IPS DF 6.9 (cell line): ENCODE measurements around the gene MED15.
"Not testable (repeated sequence)": the region's sequence is repeated elsewhere in the genome, so short reads cannot be mapped to it uniquely, and the experiment has no call there.

ENCODE experiments used
- DNase-seq: peaks from one replicate; pipeline ENCODE4 v3.0.0-alpha.2; 2013; ENCODE audit warnings: low read depth, low spot score
- H3K27ac ChIP-seq: one replicate; pipeline ENCODE4 v1.5.1; 2013; ENCODE audit warnings: low read length, control low read depth
- H3K27me3 ChIP-seq: 2 replicates; pipeline ENCODE4 v1.6.1; 2013; ENCODE audit warnings: mild to moderate bottlenecking, low read length; ENCODE audit not compliant: control insufficient read depth, insufficient read depth
- H3K36me3 ChIP-seq: 2 replicates; pipeline ENCODE4 v1.6.1; 2013; ENCODE audit warnings: low read length; ENCODE audit not compliant: control insufficient read depth, insufficient read depth
- H3K4me1 ChIP-seq: 2 replicates; pipeline ENCODE4 v1.6.1; 2013; ENCODE audit warnings: low read length; ENCODE audit not compliant: control insufficient read depth, insufficient read depth
- H3K4me3 ChIP-seq: 2 replicates; pipeline ENCODE4 v1.5.1; 2013; ENCODE audit warnings: mild to moderate bottlenecking, low read length
- H3K9me3 ChIP-seq: 2 replicates; pipeline ENCODE4 v1.6.1; 2013; ENCODE audit warnings: low read length, inconsistent platforms; ENCODE audit not compliant: control insufficient read depth, insufficient read depth
- WGBS: extraction: QIAGEN DNeasy Blood & Tissue Kit; methylation state at CpG from one replicate; pipeline ENCODE4 v1.1.7; 2013; ENCODE audit warnings: mixed read lengths, missing lambda C conversion rate; ENCODE audit not compliant: insufficient read length, insufficient coverage; 5-methylcytosine and 5-hydroxymethylcytosine counted together

MED15 gene

DNA sequence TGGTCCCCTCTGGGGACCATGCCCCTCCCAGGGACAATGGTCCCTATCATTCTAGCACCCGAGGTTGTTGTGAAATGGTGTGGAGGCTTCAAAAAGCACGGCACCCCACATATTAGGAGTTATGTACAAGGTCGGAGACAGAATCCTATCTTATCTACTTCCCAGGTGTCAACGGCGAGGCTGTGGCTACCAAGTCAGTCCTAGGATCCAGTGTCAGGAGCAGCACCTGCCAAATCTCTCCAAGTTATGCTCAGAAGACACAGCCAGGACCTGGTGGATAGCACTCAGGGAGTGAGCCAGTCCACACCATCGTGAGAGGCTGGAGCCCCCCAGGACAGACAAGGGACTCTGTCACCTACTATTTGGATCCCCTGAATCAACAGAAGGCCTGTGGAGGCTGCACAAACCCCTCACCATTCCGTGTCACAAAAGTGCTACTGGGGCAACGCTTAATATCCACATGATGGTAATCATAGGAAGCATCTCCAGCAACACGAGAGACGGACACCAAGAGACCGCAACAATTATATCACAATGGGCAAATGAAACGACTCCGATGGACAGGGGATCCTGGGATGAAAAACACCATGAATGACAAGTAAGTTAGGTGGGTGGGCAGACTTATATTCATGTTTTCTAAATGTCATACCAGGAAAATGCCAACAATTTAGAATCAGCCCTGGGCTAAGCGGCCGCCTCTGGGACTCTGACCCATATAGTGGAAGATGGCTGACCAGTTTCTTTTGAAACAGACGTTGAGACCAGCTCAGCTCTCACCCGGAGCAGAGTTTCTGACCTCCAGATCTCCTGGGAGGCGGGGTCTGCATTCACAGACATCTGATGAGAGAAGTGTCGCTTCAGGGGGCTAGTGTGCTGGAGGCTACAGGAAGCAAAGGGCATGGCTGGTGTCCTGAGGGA is 108.4 kb downstream of the MED15 start:
- Histone ChIP-seq H3K4me3 (no peak overlapping the region), H3K36me3 (no peaks in the 10 kb centered on the region), H3K27me3 (no peaks in the 10 kb centered on the region), H3K9me3 (no peaks in the 10 kb centered on the region), H3K27ac (no peak overlapping the region), H3K4me1 (no peaks in the 10 kb centered on the region)
- WGBS = no CpG with 5 or more reads among the region's 19 CpGs
- DNase-seq = no peak

DNA sequence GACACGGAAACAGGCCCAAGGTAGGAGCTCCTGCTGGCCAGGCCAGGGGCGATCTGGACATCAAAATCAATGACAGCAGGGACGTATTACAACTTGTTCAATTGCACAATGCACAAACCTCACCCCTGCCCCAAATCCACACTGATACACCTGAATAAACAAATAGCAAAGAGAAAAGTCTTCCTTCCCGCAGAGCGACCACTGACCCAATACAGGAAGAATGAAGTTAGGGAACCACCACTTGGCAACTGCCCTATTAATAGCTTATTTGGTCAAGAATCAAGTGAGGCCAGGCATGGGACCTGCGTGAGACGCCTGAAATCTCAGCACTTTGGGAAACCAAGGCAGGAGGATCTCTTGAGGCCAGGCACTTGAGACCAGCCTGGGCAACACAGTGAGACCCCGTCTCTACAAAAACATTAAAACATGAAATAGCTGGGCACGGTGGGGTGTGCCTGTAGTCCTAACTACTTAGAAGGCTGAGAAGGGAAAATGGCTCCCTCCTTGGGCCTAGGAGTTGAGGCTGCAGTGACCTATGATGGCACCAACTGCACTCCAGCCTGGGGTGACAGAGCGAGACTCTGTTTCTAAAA is 109.1 kb downstream of the MED15 start:
- no peak for DNase-seq
- Histone ChIP-seq H3K4me1 (no peaks in the 10 kb centered on the region), H3K27me3 (no peaks in the 10 kb centered on the region), H3K27ac (no peak overlapping the region), H3K36me3 (no peaks in the 10 kb centered on the region), H3K9me3 (no peaks in the 10 kb centered on the region), H3K4me3 (no peak overlapping the region)
- WGBS = no CpG with 5 or more reads among the region's 10 CpGs

DNA sequence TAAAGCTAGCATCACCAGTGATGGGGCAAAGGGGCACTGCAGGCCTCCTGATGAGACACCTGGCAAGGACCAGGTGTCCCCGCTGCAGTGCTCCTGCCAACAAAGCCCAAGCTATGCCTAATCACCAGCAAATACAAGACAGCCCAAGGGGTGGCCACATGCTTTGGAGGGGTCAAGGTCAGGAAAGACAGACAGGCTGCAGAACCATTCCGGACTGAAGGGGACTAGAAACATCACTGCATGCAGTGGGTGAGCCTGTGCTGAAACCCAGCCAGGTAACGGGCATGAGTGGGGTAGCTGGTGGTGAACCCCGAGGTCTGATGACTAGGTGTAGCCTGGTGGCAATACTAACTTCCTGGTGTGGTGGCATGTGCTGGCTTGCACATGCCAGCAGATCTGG is 111.1 kb downstream of the MED15 start:
- Histone ChIP-seq H3K36me3 (no peaks in the 10 kb centered on the region), H3K4me1 (no peaks in the 10 kb centered on the region), H3K9me3 (no peaks in the 10 kb centered on the region), H3K4me3 (no peak overlapping the region), H3K27me3 (no peaks in the 10 kb centered on the region), H3K27ac (no peak overlapping the region)
- WGBS = no CpG with 5 or more reads among the region's 4 CpGs
- no peak for DNase-seq

DNA sequence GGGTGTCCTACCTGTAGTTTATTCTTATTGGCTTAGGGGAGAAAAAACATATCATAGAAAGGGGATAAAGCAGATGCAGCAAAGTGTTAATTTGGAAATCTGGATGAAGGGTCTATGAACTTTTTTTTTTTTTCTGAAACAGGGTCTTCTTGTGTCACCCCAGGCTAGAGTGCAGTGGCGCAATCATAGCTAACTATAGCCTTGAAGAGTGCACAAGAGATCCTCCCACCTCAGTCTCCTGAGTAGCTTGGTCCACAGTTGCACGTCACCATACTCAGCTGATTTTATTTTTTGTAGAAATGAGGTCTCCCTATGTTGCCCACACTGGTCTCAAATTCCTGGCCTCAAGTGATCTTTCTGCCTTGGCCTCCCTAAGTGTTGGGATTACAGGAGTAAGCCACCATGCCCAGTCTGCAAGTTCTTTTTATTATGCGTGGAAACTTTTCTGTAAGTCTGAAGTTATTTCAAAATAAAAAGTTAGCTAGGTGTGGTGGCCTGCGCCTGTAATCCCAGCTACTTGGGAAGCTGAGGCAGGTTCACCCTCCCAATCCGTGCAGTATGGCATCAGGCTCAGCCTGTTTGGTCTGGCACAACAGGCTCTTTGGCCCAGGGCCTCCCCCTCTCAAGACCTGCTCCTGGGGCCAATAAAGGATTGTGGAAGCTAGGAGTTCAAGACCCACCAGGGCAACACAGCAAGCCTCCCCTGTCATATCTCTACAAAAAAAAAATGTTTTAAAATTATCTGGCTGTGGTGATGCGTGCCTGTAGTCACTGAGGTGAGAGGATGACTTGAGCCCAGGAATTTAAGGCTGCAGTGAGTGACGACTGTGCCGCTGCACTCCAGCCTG is 111.9 kb downstream of the MED15 start:
- no peak overlapping the region for H3K27ac ChIP-seq
- no CpG with 5 or more reads among the region's 8 CpGs for WGBS
- no peaks in the 10 kb centered on the region for H3K9me3 ChIP-seq
- no peaks in the 10 kb centered on the region for H3K4me1 ChIP-seq
- DNase-seq = no peak
- H3K36me3 ChIP-seq = no peaks in the 10 kb centered on the region
- H3K4me3 ChIP-seq = no peak overlapping the region
- no peaks in the 10 kb centered on the region for H3K27me3 ChIP-seq

DNA sequence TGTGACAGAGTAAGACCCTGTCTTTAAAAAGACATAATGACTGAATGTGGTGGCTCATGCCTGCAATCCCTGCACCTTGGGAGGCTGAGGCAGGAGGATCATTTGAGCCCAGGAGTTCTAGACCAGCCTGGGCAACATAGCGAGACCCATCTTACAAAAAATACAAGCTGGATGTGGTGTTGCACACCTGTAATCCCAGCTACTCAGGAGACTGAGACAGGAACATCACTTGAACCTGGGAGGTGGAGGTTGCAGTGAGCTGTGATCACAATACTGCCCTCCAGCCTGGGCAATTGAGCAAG is 112.4 kb downstream of the MED15 start:
- not testable (repeated sequence) for H3K9me3 ChIP-seq, H3K36me3 ChIP-seq, DNase-seq, H3K4me3 ChIP-seq, H3K4me1 ChIP-seq, H3K27ac ChIP-seq, H3K27me3 ChIP-seq
- WGBS = no CpG with 5 or more reads among the region's 1 CpG

DNA sequence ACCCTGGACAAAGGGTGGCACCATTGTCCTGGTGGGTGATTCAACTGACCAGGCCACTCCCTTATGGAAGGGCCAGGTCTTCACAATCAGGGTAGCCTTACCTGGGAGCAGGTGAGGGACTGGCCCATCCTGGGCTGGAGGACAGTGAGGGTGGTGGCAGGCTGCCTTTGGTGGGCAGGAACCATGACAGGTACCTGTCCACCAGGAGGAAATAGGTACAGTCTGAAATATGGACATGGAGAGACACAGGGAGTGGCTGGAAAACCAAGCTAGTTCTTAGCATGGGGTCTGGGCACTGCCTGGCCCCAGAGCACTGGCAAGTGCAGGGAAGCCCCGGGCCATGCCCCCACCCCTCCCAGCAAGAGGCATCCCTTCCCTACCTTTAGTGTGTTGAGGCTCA is 113.8 kb downstream of the MED15 start:
- Histone ChIP-seq H3K36me3 (no peaks in the 10 kb centered on the region), H3K9me3 (no peaks in the 10 kb centered on the region), H3K27me3 (no peaks in the 10 kb centered on the region), H3K27ac (no peak overlapping the region), H3K4me1 (no peaks in the 10 kb centered on the region), H3K4me3 (no peak overlapping the region)
- no CpG with 5 or more reads among the region's 1 CpG for WGBS
- no peak for DNase-seq

DNA sequence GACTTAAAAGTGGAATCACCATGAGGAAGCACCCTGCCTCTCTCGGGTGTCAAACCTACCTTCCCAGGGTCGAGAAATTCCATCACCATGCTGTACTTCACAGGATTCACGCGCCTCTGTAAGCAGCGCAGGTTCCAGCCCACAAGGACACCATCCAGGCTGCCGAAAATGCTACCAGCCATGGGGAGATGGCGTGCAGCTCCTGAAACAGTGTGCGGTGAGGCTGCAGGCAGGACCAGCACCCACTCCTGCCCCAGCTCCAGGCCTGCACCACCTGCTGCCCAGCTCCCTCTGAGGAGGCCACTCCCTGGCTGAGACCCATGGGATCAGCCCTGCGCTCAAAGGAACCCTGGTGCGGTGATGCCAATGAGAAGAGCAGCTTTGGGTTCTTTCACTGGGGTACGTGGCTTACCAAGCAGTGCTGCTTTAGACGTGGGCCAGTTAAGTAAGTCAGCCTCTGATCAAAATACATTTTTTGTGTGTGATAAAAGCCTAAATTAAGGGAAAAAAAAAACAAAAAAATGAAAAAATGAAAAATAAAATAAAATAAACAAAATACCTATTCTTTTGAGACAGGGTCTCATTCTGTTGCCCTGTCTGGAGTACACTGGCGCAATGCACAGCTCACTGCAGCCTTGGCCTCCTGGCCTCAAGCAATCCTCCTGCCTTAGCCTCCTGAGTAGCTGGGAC is 115.4 kb downstream of the MED15 start:
- no peak overlapping the region for H3K27ac ChIP-seq
- no peak overlapping the region for H3K4me3 ChIP-seq
- WGBS = no CpG with 5 or more reads among the region's 13 CpGs
- DNase-seq = no peak
- no peaks in the 10 kb centered on the region for H3K9me3 ChIP-seq
- no peaks in the 10 kb centered on the region for H3K36me3 ChIP-seq
- no peaks in the 10 kb centered on the region for H3K27me3 ChIP-seq
- no peaks in the 10 kb centered on the region for H3K4me1 ChIP-seq

DNA sequence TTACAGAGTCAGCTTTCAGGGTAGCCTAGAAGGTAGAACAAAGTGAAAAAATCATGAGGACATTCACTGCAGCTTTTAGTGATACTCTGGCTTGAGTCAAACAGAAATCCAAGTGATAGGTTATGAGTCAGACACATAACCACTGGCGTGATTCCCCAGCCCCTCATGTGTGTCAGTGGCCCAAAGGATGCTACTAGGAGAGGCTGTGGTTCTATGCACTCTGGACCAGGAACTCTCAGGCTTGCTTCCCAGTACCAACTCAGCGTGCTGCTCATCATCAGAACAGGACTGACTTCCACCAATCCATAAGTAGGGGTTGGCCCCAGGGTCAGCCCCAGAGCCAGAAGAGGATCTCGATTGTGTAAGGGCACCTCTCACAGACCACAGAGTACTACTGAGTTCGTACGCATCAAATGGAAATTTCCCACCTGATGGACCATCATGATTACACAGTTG is 116.8 kb downstream of the MED15 start:
- no peak for DNase-seq
- Histone ChIP-seq H3K4me1 (no peaks in the 10 kb centered on the region), H3K27me3 (no peaks in the 10 kb centered on the region), H3K27ac (no peak overlapping the region), H3K9me3 (no peaks in the 10 kb centered on the region), H3K4me3 (no peak overlapping the region), H3K36me3 (no peaks in the 10 kb centered on the region)
- no CpG with 5 or more reads among the region's 5 CpGs for WGBS

DNA sequence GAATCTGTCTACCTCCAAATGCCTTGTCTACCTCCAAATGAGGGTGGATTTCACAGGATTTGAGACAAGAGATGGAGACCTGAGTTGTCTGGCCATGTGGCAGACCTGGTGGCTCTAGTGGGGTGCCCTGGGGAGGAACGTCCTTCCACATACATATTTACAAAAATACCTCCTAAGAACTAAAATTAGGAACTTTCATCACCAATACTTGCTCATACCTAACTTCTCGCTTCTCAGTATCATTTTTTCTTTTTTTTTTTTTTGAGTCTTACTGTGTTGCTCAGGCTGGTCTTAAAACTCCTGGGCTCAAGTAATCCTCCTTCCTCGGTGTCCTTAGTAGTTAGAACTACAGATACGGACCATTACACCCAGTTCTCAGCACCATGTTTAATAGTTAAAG is 117.9 kb downstream of the MED15 start:
- no CpG with 5 or more reads among the region's 4 CpGs for WGBS
- no peaks in the 10 kb centered on the region for H3K4me1 ChIP-seq
- no peak for DNase-seq

DNA sequence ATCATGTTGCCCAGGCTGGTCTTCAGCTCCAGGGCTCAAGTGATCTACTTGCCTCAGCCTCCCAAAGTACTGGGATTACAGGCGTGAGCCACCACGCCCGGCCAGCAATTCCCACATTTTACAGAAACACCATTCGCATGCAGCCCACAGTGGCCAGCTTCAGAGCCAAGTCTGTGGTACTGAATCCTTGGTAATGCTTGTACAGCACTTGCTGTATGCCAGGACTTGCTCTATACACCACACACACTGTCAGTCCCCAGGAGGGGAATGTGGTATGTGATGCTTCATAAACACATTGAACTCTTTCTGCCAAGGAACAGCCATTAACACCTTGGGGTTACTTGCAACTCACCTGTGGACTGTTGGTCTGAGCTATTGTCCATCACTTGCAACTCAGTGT is 119.4 kb downstream of the MED15 start:
- Histone ChIP-seq H3K36me3 (no peaks in the 10 kb centered on the region), H3K4me3 (no peak overlapping the region), H3K9me3 (no peaks in the 10 kb centered on the region), H3K4me1 (no peaks in the 10 kb centered on the region), H3K27ac (no peak overlapping the region), H3K27me3 (no peaks in the 10 kb centered on the region)
- no peak for DNase-seq
- no CpG with 5 or more reads among the region's 4 CpGs for WGBS

More for the DNA sequence above, 117.9 kb downstream of the MED15 start:
- no peak overlapping the region for H3K4me3 ChIP-seq
- H3K27me3 ChIP-seq = no peaks in the 10 kb centered on the region
- H3K36me3 ChIP-seq = no peaks in the 10 kb centered on the region
- no peak overlapping the region for H3K27ac ChIP-seq
- H3K9me3 ChIP-seq = no peaks in the 10 kb centered on the region
